ENCODE results near the gene ZNF2. TPM values are rescaled to one million over a fixed set of nuclear protein-coding genes. Genes with fewer than 3 reads are reported as not detected.

Gene ZNF2
- total and polyA plus RNA-seq, 2 experiments from 2014 or later: 2.0 to 2.5 TPM

DNA sequence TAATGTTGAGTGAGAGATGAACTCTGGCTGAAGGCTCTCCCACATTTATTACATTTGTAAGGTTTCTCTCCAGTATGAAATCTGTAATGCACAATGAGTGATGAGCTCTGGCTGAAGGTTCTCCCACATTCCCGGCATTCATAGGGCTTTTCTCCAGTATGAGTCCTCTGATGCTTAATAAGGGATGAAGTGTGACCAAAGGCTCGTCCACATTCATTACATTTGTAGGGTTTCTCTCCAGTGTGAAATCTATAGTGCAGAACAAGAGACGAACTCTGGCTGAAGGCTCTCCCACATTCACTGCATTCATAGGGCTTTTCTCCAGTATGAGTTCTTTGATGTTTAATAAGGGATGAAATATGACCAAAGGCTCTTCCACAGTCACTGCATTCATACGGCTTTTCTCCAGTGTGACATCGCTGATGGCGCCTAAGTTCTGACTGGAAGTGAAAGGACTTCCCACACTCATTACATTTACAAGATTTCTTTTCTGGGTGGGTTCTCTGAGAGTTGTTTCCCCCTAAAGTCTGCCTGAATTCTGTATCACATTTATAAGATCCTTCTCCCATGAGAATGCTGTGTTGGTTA is 16.1 kb upstream of the ZNF2 start (continued):
- TF ChIP-seq, protein P1, sequence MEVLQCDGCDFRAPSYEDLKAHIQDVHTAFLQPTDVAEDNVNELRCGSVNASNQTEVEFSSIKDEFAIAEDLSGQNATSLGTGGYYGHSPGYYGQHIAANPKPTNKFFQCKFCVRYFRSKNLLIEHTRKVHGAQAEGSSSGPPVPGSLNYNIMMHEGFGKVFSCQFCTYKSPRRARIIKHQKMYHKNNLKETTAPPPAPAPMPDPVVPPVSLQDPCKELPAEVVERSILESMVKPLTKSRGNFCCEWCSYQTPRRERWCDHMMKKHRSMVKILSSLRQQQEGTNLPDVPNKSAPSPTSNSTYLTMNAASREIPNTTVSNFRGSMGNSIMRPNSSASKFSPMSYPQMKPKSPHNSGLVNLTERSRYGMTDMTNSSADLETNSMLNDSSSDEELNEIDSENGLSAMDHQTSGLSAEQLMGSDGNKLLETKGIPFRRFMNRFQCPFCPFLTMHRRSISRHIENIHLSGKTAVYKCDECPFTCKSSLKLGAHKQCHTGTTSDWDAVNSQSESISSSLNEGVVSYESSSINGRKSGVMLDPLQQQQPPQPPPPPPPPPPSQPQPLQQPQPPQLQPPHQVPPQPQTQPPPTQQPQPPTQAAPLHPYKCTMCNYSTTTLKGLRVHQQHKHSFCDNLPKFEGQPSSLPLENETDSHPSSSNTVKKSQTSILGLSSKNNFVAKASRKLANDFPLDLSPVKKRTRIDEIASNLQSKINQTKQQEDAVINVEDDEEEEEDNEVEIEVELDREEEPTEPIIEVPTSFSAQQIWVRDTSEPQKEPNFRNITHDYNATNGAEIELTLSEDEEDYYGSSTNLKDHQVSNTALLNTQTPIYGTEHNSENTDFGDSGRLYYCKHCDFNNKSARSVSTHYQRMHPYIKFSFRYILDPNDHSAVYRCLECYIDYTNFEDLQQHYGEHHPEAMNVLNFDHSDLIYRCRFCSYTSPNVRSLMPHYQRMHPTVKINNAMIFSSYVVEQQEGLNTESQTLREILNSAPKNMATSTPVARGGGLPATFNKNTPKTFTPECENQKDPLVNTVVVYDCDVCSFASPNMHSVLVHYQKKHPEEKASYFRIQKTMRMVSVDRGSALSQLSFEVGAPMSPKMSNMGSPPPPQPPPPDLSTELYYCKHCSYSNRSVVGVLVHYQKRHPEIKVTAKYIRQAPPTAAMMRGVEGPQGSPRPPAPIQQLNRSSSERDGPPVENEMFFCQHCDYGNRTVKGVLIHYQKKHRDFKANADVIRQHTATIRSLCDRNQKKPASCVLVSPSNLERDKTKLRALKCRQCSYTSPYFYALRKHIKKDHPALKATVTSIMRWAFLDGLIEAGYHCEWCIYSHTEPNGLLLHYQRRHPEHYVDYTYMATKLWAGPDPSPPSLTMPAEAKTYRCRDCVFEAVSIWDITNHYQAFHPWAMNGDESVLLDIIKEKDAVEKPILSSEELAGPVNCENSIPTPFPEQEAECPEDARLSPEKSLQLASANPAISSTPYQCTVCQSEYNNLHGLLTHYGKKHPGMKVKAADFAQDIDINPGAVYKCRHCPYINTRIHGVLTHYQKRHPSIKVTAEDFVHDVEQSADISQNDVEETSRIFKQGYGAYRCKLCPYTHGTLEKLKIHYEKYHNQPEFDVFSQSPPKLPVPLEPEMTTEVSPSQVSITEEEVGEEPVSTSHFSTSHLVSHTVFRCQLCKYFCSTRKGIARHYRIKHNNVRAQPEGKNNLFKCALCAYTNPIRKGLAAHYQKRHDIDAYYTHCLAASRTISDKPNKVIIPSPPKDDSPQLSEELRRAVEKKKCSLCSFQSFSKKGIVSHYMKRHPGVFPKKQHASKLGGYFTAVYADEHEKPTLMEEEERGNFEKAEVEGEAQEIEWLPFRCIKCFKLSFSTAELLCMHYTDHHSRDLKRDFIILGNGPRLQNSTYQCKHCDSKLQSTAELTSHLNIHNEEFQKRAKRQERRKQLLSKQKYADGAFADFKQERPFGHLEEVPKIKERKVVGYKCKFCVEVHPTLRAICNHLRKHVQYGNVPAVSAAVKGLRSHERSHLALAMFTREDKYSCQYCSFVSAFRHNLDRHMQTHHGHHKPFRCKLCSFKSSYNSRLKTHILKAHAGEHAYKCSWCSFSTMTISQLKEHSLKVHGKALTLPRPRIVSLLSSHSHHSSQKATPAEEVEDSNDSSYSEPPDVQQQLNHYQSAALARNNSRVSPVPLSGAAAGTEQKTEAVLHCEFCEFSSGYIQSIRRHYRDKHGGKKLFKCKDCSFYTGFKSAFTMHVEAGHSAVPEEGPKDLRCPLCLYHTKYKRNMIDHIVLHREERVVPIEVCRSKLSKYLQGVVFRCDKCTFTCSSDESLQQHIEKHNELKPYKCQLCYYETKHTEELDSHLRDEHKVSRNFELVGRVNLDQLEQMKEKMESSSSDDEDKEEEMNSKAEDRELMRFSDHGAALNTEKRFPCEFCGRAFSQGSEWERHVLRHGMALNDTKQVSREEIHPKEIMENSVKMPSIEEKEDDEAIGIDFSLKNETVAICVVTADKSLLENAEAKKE (CRISPR knock-in tag; IDR thresholded peaks at IDR 0.05): no peak
- TF ChIP-seq STAT1 (IDR thresholded peaks at IDR 0.05; ENCODE audit: unreplicated experiment) (no peak), NANOG (IDR thresholded peaks at IDR 0.05; ENCODE audit: borderline replicate concordance) (no peak), EZH2phosphoT487 (IDR thresholded peaks at IDR 0.05; ENCODE audit: unreplicated experiment) (no peak), ZNF331 (CRISPR knock-in tag; IDR thresholded peaks at IDR 0.05; ENCODE audit: low read depth) (no peak), JUNB (IDR thresholded peaks at IDR 0.05; ENCODE audit: unreplicated experiment) (no peak), CREB1 (CRISPR knock-in tag; IDR thresholded peaks at IDR 0.05; ENCODE audit: low read depth) (no peak)
- TF ChIP-seq, protein P2, sequence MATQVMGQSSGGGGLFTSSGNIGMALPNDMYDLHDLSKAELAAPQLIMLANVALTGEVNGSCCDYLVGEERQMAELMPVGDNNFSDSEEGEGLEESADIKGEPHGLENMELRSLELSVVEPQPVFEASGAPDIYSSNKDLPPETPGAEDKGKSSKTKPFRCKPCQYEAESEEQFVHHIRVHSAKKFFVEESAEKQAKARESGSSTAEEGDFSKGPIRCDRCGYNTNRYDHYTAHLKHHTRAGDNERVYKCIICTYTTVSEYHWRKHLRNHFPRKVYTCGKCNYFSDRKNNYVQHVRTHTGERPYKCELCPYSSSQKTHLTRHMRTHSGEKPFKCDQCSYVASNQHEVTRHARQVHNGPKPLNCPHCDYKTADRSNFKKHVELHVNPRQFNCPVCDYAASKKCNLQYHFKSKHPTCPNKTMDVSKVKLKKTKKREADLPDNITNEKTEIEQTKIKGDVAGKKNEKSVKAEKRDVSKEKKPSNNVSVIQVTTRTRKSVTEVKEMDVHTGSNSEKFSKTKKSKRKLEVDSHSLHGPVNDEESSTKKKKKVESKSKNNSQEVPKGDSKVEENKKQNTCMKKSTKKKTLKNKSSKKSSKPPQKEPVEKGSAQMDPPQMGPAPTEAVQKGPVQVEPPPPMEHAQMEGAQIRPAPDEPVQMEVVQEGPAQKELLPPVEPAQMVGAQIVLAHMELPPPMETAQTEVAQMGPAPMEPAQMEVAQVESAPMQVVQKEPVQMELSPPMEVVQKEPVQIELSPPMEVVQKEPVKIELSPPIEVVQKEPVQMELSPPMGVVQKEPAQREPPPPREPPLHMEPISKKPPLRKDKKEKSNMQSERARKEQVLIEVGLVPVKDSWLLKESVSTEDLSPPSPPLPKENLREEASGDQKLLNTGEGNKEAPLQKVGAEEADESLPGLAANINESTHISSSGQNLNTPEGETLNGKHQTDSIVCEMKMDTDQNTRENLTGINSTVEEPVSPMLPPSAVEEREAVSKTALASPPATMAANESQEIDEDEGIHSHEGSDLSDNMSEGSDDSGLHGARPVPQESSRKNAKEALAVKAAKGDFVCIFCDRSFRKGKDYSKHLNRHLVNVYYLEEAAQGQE (IDR thresholded peaks at IDR 0.05; ENCODE audit: unreplicated experiment): no peak
